Measurements from ENCODE around the gene RASD2. TPM values are rescaled to one million over a fixed set of nuclear protein-coding genes. Genes with fewer than 3 reads are reported as not detected.

RASD2 gene
- total RNA-seq, 1 donor: 0.52 TPM

DNA sequence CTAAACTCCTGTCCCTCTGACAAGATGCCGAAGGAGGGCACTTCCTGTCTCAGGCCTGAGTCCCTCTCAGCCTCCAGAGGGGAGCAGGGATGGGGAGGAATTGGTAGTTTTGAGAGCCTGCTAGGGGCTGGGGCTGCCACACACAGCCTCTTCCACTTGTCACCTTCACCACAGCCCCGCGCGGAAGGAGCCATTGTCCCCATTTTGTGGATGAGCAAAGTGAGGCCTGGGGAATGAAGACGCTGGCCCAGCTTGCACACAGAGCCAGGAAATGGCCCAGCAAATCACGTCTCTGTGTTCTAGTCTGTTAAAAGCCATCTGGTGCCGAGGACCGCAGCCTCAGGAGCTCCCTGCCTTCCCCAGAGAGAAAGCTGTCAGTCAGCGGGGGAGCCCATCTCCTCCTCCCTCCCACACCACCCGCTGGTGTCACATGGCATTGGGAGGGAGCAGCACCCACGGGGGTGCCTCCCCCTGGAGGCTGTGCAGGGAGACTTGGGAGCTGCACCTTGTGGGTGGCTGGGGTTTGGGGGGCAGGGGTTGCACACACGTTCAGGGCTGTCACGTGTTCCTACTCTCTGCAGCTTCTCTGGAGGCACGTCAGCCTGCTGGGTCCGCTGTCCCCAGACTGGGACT lies 34.6 kb downstream of the RASD2 start:
- no peaks in the 10 kb centered on the region for H3K27me3 ChIP-seq (ENCODE audit: insufficient read depth, low read length)
- H3K4me1 ChIP-seq (ENCODE audit: insufficient read depth, low read length): no peaks in the 10 kb centered on the region
- no peaks in the 10 kb centered on the region for H3K9me3 ChIP-seq (ENCODE audit: low read depth, low read length)
- H3K4me3 ChIP-seq (ENCODE audit: low read length): no peak overlapping the region

- Histone ChIP-seq H3K4me1 (ENCODE audit: insufficient read depth, low read length) (no peaks in the 10 kb centered on the region), H3K9me3 (ENCODE audit: low read depth, low read length) (no peaks in the 10 kb centered on the region), H3K27me3 (ENCODE audit: insufficient read depth, low read length) (no peaks in the 10 kb centered on the region), H3K4me3 (ENCODE audit: low read length) (no peak overlapping the region)
Observed at GRCh38 chr22:35576671-35577070, 36.0 kb downstream of the RASD2 start.

- Histone ChIP-seq H3K4me3 (ENCODE audit: low read length) (no peak overlapping the region), H3K9me3 (ENCODE audit: low read depth, low read length) (no peaks in the 10 kb centered on the region), H3K4me1 (ENCODE audit: insufficient read depth, low read length) (no peaks in the 10 kb centered on the region), H3K27me3 (ENCODE audit: insufficient read depth, low read length) (no peaks in the 10 kb centered on the region)
Observed at GRCh38 chr22:35577799-35578659, 37.4 kb downstream of the RASD2 start.

- Histone ChIP-seq H3K9me3 (ENCODE audit: low read depth, low read length) (no peaks in the 10 kb centered on the region), H3K4me1 (ENCODE audit: insufficient read depth, low read length) (no peaks in the 10 kb centered on the region), H3K27me3 (ENCODE audit: insufficient read depth, low read length) (no peaks in the 10 kb centered on the region), H3K4me3 (ENCODE audit: low read length) (no peak overlapping the region)
Observed at GRCh38 chr22:35578836-35579575, 38.4 kb downstream of the RASD2 start.

- Histone ChIP-seq H3K9me3 (ENCODE audit: low read depth, low read length) (no peaks in the 10 kb centered on the region), H3K27me3 (ENCODE audit: insufficient read depth, low read length) (no peaks in the 10 kb centered on the region), H3K4me1 (ENCODE audit: insufficient read depth, low read length) (no peaks in the 10 kb centered on the region), H3K4me3 (ENCODE audit: low read length) (no peak overlapping the region)
Observed at GRCh38 chr22:35580351-35581022, 39.9 kb downstream of the RASD2 start.

- Histone ChIP-seq H3K27me3 (ENCODE audit: insufficient read depth, low read length) (no peaks in the 10 kb centered on the region), H3K4me3 (ENCODE audit: low read length) (no peak overlapping the region), H3K4me1 (ENCODE audit: insufficient read depth, low read length) (no peaks in the 10 kb centered on the region), H3K9me3 (ENCODE audit: low read depth, low read length) (no peaks in the 10 kb centered on the region)
Observed at GRCh38 chr22:35581023-35581413, 40.4 kb downstream of the RASD2 start.

DNA sequence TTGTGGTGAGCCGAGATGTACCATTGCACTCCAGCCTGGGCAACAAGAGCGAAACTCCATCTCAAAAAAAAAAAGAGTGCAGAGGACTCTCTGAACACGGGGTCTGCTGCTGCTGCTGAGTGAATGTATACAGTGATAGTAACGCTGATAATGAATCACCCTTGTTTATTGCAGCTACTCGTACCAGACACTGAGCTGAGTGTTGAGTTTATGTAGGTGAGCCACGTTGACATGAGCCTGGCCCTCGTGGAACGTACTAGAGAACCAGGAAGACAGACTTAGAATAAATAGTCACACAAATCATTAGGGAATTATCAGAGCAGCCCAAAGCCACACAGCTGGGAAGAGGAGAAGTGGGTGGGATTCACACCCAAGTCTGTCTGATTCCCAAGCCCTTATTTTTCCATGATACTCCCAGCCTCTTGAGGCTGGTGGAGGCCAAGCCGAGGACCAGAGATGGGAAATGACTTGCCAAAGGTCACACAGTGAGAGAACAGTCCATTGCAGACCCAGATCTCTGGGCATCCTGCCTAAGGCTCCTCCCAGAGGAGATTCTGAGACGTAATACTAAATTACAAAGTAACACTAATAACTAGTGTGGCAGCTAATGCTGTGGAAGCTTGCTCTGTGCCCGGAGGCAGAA lies 41.7 kb downstream of the RASD2 start:
- H3K9me3 ChIP-seq (ENCODE audit: low read depth, low read length): no peaks in the 10 kb centered on the region
- H3K27me3 ChIP-seq (ENCODE audit: insufficient read depth, low read length): no peaks in the 10 kb centered on the region
- H3K4me1 ChIP-seq (ENCODE audit: insufficient read depth, low read length): no peaks in the 10 kb centered on the region
- H3K4me3 ChIP-seq (ENCODE audit: low read length): no peak overlapping the region

DNA sequence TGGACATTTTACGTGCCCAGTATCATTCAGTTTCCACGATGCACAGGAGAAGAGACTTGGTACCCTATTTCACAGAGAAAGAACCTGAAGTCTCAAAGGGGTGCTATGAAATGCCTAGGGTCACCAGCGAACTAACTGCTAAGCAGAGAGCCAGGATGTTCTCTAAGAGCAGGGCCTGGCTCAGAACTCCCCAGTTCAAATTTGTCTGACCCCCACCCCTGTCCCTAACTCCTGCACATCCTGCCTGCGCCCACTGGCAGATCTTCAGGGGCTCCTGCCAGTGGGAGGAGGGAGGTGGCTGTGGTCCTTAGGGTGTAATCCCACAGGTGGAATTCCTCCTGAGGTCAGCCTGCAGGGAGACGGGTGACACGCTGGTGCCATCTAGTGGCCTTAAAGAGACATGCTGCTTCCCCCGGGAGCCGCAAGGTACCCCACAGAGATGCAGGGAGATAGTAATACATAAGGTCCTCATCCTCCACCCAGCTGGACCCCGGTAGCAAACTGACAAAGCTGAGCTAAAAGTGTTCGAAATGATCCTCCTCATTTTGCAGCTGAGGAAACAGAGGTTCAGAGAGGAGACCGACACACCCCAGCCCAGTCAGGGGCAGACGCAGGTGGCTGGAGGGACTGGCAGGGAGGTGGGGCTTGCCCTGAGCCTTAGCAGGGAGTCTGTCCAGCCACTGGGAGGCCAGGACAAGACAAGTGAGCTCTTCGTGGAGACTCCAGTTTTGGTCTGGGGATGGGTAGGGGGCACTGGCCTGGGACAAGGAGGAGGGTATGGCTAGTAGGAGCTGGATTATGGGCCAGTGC lies 42.4 kb downstream of the RASD2 start:
- Histone ChIP-seq H3K4me3 (ENCODE audit: low read length) (no peak overlapping the region), H3K27me3 (ENCODE audit: insufficient read depth, low read length) (no peaks in the 10 kb centered on the region), H3K9me3 (ENCODE audit: low read depth, low read length) (no peaks in the 10 kb centered on the region), H3K4me1 (ENCODE audit: insufficient read depth, low read length) (no peaks in the 10 kb centered on the region)

GRCh38 chr22:35586771-35587170 lies 46.1 kb downstream of the RASD2 start:
- Histone ChIP-seq H3K4me3 (ENCODE audit: low read length) (no peak overlapping the region), H3K4me1 (ENCODE audit: insufficient read depth, low read length) (peaks cover 12% of the 10 kb centered on the region), H3K27me3 (ENCODE audit: insufficient read depth, low read length) (no peaks in the 10 kb centered on the region), H3K9me3 (ENCODE audit: low read depth, low read length) (no peaks in the 10 kb centered on the region)

GRCh38 chr22:35587447-35587870 lies 46.8 kb downstream of the RASD2 start:
- H3K4me3 ChIP-seq (ENCODE audit: low read length): no peak overlapping the region
- H3K4me1 ChIP-seq (ENCODE audit: insufficient read depth, low read length): peaks cover 12% of the 10 kb centered on the region
- H3K27me3 ChIP-seq (ENCODE audit: insufficient read depth, low read length): no peaks in the 10 kb centered on the region
- no peaks in the 10 kb centered on the region for H3K9me3 ChIP-seq (ENCODE audit: low read depth, low read length)

GRCh38 chr22:35587896-35588295 lies 47.3 kb downstream of the RASD2 start:
- Histone ChIP-seq H3K4me1 (ENCODE audit: insufficient read depth, low read length) (peaks cover 12% of the 10 kb centered on the region), H3K4me3 (ENCODE audit: low read length) (no peak overlapping the region), H3K9me3 (ENCODE audit: low read depth, low read length) (no peaks in the 10 kb centered on the region), H3K27me3 (ENCODE audit: insufficient read depth, low read length) (no peaks in the 10 kb centered on the region)

GRCh38 chr22:35589071-35589755 lies 48.6 kb downstream of the RASD2 start:
- Histone ChIP-seq H3K4me1 (ENCODE audit: insufficient read depth, low read length) (peaks cover 12% of the 10 kb centered on the region), H3K9me3 (ENCODE audit: low read depth, low read length) (no peaks in the 10 kb centered on the region), H3K4me3 (ENCODE audit: low read length) (no peak overlapping the region), H3K27me3 (ENCODE audit: insufficient read depth, low read length) (no peaks in the 10 kb centered on the region)

GRCh38 chr22:35589756-35590093 lies 49.1 kb downstream of the RASD2 start:
- no peaks in the 10 kb centered on the region for H3K27me3 ChIP-seq (ENCODE audit: insufficient read depth, low read length)
- H3K9me3 ChIP-seq (ENCODE audit: low read depth, low read length): no peaks in the 10 kb centered on the region
- H3K4me1 ChIP-seq (ENCODE audit: insufficient read depth, low read length): peaks cover 12% of the 10 kb centered on the region
- H3K4me3 ChIP-seq (ENCODE audit: low read length): no peak overlapping the region
